T-helper 2 cell treated with Interferon-gamma antibody and Interleukin-4, amounts not matched to agents 5 μg/mL and 100 μg/mL, for 36 hours (primary cell): ENCODE results near the gene PIP5K1B.

Experiments
- DNase-seq: peaks from one replicate; pipeline ENCODE4 v3.0.0; 2021; ENCODE audit warnings: low spot score
- H3K27ac Mint-ChIP-seq: one replicate; pipeline ENCODE4 v1.8.0; 2021; ENCODE audit warnings: mild to moderate bottlenecking, mixed read lengths
- H3K27me3 Mint-ChIP-seq: one replicate; pipeline ENCODE4 v1.8.0; 2021; ENCODE audit warnings: low read depth, mixed read lengths
- H3K36me3 Mint-ChIP-seq: one replicate; pipeline ENCODE4 v1.8.0; 2021; ENCODE audit warnings: low read depth, mixed read lengths
- H3K4me1 Mint-ChIP-seq: one replicate; pipeline ENCODE4 v1.8.0; 2021; ENCODE audit warnings: low read depth, mixed read lengths
- H3K4me3 Mint-ChIP-seq: one replicate; pipeline ENCODE4 v1.8.0; 2022; ENCODE audit warnings: mild to moderate bottlenecking, moderate library complexity, mixed read lengths
- H3K9me3 Mint-ChIP-seq: one replicate; pipeline ENCODE4 v1.8.0; 2021; ENCODE audit warnings: mixed read lengths

PIP5K1B gene

DNA sequence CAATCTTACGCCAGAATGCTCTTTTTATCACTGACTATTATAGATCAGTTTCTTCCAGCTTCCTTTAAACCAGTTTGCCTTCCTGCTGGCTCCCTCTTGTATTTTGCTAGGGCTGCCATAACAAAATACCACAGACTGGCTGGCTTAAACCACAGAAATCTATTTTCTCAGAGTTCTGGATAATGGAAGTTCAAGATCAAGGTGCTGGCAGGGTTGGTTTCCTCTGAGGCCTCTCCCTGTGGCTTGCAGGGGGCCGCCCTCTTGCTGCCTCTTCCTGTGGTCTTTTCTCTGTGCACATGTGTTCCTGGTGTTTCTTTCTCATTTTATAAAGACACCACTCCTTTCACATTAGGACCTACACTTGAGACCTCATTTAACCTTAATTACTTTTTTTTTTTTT lies 323.7 kb downstream of the PIP5K1B start:
- peaks cover 57% of the 10 kb centered on the region for H3K4me1 Mint-ChIP-seq
- peaks cover 12% of the 10 kb centered on the region for H3K36me3 Mint-ChIP-seq
- no peaks in the 10 kb centered on the region for H3K27me3 Mint-ChIP-seq
- peak overlapping the region; percentile 64 for H3K27ac Mint-ChIP-seq
- H3K9me3 Mint-ChIP-seq = peaks cover 11% of the 10 kb centered on the region
- peak; percentile 43 for DNase-seq
- H3K4me3 Mint-ChIP-seq = peak overlapping the region; percentile 34

DNA sequence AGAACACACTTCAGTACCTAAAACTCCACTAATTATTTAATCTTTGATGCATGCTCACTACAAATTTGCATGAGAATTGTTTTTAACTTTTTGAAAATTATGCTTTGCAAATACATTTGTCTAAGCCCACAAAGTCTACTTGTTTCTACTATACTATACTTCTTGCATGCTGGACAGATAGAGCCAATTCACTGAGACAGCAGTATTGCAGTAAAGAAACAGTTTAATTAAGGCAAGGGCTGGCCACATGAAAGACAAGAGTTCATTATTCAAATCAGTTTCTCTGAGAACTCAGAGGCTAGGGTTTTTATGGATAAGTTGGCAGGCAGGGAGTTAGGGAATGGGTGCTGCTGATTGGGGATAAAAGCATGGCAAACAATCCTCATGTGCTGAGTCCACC lies 324.5 kb downstream of the PIP5K1B start:
- H3K4me3 Mint-ChIP-seq = peak overlapping the region; percentile 34
- DNase-seq = no peak
- no peaks in the 10 kb centered on the region for H3K27me3 Mint-ChIP-seq
- peaks cover 12% of the 10 kb centered on the region for H3K36me3 Mint-ChIP-seq
- H3K4me1 Mint-ChIP-seq = peaks cover 52% of the 10 kb centered on the region
- H3K27ac Mint-ChIP-seq = no peak overlapping the region
- H3K9me3 Mint-ChIP-seq = peaks cover 11% of the 10 kb centered on the region

DNA sequence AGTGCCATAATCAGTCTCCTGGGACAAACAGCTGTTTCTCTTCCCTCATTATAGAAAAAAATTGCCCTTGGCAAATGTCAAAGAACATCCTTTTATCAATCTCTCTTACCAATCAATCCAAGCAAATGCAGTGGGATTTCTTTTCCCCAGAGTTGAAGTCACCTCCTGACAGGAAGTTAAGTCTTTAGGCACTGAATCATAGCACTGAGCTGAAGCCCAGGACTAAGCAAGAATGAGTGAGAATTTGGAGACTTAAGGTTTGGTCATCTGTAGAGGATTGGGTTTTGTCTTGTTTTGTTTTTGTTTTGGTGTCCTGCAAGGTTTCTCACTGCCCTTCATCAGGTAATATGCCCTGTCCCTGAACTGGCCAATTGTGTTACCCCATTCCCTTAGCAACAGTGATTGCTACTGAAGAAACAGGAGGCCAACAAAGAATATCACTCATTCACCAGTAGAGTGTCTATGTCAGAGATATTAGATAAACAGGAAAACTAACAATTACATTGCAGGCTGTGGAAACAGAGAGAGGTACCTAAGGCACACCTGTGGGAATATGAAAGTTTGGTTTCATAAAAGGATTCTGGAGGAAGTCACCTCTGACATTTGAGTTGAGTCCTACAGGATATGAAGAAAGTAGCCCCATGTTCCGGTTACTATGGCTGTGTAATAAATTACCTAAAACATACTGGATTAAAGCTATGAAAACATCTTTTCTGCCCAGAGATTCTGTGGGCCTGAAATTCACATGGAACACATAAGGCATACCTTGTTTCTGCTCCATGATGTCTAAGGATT lies 326.0 kb downstream of the PIP5K1B start:
- H3K27ac Mint-ChIP-seq = no peak overlapping the region
- H3K36me3 Mint-ChIP-seq = peaks cover 12% of the 10 kb centered on the region
- no peak for DNase-seq
- H3K4me3 Mint-ChIP-seq = no peak overlapping the region
- no peaks in the 10 kb centered on the region for H3K27me3 Mint-ChIP-seq
- H3K4me1 Mint-ChIP-seq = peaks cover 53% of the 10 kb centered on the region
- peaks cover 11% of the 10 kb centered on the region for H3K9me3 Mint-ChIP-seq

DNA sequence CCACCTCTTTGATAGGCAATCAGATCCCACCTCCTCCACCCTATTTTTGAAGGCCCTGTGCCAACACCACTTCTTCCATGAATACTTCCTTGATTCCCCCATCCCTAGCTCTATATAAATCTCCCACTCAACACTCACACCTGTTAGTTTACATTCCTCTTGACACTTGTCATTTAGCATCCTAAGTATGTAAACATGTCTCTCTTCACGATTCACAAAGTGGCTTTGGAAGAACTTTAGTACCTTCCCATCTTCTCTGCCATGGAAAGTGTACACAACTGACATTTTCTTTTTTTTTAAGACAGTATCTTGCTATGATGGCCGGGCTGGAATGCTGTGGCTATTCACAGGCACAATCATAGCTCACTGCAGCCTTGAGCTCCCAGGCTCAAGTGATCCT lies 329.0 kb downstream of the PIP5K1B start:
- H3K36me3 Mint-ChIP-seq = peaks cover 17% of the 10 kb centered on the region
- H3K27ac Mint-ChIP-seq = no peak overlapping the region
- no peak overlapping the region for H3K4me3 Mint-ChIP-seq
- no peak for DNase-seq
- H3K9me3 Mint-ChIP-seq = peaks cover 11% of the 10 kb centered on the region
- H3K27me3 Mint-ChIP-seq = no peaks in the 10 kb centered on the region
- H3K4me1 Mint-ChIP-seq = peaks cover 43% of the 10 kb centered on the region

DNA sequence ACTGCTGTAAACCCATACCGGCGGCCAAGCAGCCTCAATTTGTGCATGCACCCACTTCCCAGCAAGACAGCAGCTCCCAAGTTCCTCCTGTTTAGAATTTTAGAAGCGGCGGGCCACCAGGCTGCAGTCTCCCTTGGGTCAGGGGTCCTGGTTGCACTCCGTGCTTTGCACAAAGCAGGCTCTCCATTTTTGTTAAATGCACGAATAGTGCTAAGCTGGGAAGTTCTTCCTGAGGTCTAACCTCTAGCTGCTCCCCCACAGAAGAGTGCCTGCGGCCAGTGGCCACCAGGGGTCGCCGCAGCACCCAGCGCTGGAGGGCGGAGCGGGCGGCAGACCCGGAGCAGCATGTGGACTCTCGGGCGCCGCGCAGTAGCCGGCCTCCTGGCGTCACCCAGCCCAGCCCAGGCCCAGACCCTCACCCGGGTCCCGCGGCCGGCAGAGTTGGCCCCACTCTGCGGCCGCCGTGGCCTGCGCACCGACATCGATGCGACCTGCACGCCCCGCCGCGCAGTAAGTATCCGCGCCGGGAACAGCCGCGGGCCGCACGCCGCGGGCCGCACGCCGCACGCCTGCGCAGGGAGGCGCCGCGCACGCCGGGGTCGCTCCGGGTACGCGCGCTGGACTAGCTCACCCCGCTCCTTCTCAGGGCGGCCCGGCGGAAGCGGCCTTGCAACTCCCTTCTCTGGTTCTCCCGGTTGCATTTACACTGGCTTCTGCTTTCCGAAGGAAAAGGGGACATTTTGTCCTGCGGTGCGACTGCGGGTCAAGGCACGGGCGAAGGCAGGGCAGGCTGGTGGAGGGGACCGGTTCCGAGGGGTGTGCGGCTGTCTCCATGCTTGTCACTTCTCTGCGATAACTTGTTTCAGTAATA lies 330.6 kb downstream of the PIP5K1B start, which contains the start of gene FXN:
FXN (plus strand) TSS at position 315 of the 871 bp plus-strand sequence; CDS start at position 346, 31 bp downstream.
- H3K4me1 Mint-ChIP-seq = peaks cover 32% of the 10 kb centered on the region
- peak within 1 kb of the TSS; percentile 95 for H3K4me3 Mint-ChIP-seq
- H3K27ac Mint-ChIP-seq = peak within 1 kb of the TSS; percentile 87

DNA sequence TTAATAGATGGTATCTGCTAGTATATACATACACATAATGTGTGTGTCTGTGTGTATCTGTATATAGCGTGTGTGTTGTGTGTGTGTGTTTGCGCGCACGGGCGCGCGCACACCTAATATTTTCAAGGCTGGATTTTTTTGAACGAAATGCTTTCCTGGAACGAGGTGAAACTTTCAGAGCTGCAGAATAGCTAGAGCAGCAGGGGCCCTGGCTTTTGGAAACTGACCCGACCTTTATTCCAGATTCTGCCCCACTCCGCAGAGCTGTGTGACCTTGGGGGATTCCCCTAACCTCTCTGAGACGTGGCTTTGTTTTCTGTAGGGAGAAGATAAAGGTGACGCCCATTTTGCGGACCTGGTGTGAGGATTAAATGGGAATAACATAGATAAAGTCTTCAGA lies 331.3 kb downstream of the PIP5K1B start:
- DNase-seq = peak; percentile 32
- H3K27me3 Mint-ChIP-seq = no peaks in the 10 kb centered on the region
- H3K9me3 Mint-ChIP-seq = no peaks in the 10 kb centered on the region
- H3K4me1 Mint-ChIP-seq = peaks cover 26% of the 10 kb centered on the region
- peak overlapping the region; percentile 95 for H3K4me3 Mint-ChIP-seq
- H3K36me3 Mint-ChIP-seq = peaks cover 8% of the 10 kb centered on the region
- H3K27ac Mint-ChIP-seq = peak overlapping the region; percentile 87

More for the DNA sequence above, 330.6 kb downstream of the PIP5K1B start, which contains the start of gene FXN:
- no peaks in the 10 kb centered on the region for H3K27me3 Mint-ChIP-seq
- DNase-seq = peak; percentile 81
- no peaks in the 10 kb centered on the region for H3K9me3 Mint-ChIP-seq
- H3K36me3 Mint-ChIP-seq = peaks cover 6% of the 10 kb centered on the region

DNA sequence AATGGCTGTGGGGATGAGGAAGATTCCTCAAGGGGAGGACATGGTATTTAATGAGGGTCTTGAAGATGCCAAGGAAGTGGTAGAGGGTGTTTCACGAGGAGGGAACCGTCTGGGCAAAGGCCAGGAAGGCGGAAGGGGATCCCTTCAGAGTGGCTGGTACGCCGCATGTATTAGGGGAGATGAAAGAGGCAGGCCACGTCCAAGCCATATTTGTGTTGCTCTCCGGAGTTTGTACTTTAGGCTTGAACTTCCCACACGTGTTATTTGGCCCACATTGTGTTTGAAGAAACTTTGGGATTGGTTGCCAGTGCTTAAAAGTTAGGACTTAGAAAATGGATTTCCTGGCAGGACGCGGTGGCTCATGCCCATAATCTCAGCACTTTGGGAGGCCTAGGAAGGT lies 331.8 kb downstream of the PIP5K1B start:
- H3K4me3 Mint-ChIP-seq = peak overlapping the region; percentile 95
- H3K36me3 Mint-ChIP-seq = peaks cover 8% of the 10 kb centered on the region
- no peak for DNase-seq
- H3K27ac Mint-ChIP-seq = peak overlapping the region; percentile 87
- H3K27me3 Mint-ChIP-seq = no peaks in the 10 kb centered on the region
- H3K9me3 Mint-ChIP-seq = no peaks in the 10 kb centered on the region
- H3K4me1 Mint-ChIP-seq = peaks cover 25% of the 10 kb centered on the region

DNA sequence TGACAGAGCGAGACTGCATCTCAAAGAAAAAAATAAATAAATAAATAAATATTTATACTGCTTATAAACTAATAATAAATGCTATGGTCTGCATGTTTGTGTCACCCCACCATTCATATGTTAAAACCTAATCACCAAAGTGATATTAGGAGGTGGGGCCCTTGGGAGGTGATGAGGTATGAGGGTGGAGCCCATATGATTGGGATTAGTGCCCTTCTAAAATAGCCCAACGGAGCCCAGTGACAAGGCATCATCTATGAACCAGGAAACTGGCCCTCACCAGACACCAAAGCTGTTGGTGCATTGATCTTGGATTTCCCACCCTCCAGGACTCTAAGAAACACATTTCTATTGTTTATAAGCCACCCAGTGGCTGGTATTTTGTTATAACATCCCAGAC lies 335.6 kb downstream of the PIP5K1B start:
- no peak for DNase-seq
- Mint-ChIP-seq H3K27me3 (no peaks in the 10 kb centered on the region), H3K36me3 (peaks cover 15% of the 10 kb centered on the region), H3K4me3 (no peak overlapping the region), H3K27ac (no peak overlapping the region), H3K9me3 (no peaks in the 10 kb centered on the region), H3K4me1 (peaks cover 32% of the 10 kb centered on the region)

DNA sequence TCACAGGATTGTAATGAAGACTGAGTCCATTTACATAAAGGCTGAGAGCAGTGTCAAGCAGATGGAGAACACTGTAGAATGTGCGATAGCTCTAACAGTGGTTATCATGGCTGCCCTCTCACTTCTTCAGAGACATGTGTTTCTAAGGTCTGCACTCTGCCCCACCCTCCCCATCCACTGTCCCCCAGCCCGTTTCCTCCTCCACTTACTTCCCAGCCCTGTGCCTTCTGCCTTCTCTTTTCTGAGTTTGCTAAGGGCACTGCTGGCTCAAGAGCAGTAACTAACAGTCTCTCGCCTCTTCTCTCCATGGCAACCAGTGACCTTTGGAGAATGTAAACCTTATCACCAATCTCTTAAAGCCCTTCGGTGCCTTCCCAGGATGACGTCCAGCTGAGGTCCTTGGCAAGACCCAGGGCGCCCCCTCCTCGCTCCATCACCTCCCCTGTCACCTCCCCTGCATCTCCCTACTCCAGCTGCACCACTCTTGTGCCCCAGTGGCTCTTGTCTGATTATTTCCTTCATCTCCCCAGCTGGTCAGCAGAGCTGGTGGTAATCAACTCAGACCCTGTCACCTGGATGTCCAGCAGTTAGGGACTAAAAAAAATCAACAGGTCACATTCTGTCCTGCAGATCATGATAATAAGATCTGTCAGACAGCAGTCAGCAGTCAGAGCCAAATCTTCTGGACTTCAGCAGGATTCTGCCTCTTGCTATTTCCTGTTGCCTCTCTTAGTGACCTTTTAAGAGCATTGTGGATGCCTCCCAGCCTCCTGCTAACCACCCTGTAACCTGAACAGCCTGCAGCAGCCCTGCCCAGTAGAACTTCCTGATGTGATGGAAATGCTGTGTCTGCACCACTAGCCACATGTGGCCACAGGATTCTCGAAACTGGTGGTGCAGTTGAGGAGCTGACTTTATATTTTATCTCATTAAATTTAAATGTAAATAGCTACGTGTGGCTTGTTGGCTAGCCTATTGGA lies 339.5 kb downstream of the PIP5K1B start:
- Mint-ChIP-seq H3K4me3 (peak overlapping the region; percentile 55), H3K9me3 (no peaks in the 10 kb centered on the region), H3K27me3 (no peaks in the 10 kb centered on the region), H3K27ac (peak overlapping the region; percentile 64), H3K36me3 (peaks cover 27% of the 10 kb centered on the region), H3K4me1 (peaks cover 28% of the 10 kb centered on the region)
- peak; percentile 28 for DNase-seq

DNA sequence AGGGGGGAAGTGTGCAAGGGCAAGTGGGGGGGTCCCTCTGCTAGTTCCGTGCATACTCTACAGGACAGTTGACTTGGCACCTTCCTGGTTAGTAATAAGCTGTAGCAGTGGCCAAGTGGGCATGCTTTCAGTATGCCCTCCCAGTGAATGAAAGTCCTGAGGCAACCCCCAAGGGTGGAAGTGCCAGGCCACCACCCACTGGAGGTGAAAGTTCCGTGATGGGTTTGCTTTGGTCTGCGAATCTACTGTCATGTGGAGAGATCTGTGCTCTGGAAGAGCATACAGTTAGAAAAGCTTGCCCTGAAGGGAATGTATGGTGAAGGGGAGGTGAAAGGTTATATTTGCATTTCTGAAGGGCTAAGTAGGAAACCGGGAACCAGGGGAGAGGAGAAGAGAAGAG lies 340.8 kb downstream of the PIP5K1B start:
- Mint-ChIP-seq H3K4me1 (peaks cover 28% of the 10 kb centered on the region), H3K9me3 (no peaks in the 10 kb centered on the region), H3K36me3 (peaks cover 28% of the 10 kb centered on the region), H3K27me3 (no peaks in the 10 kb centered on the region), H3K27ac (no peak overlapping the region), H3K4me3 (no peak overlapping the region)
- DNase-seq = no peak

DNA sequence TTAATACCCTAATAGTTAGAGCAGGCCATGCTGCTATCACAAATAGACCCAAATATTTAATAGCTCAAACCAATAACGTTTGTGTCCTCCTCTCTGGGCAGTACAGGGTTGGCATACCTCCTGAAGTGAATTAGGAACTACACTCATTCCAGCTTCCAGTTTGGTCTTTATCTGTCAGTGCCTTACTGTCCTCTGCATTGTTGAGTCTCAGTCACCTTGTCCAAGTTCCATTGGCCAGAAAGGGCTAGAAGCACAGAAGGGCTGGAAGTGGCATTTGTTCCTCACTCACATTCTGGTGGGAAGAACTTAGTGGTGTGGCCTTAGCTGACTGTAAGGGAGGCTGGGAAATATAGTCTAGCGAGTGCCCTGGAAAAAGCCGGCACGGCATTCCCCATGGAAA lies 341.7 kb downstream of the PIP5K1B start:
- DNase-seq = no peak
- Mint-ChIP-seq H3K27me3 (no peaks in the 10 kb centered on the region), H3K27ac (no peak overlapping the region), H3K36me3 (peaks cover 26% of the 10 kb centered on the region), H3K9me3 (no peaks in the 10 kb centered on the region), H3K4me1 (peaks cover 28% of the 10 kb centered on the region), H3K4me3 (no peak overlapping the region)

DNA sequence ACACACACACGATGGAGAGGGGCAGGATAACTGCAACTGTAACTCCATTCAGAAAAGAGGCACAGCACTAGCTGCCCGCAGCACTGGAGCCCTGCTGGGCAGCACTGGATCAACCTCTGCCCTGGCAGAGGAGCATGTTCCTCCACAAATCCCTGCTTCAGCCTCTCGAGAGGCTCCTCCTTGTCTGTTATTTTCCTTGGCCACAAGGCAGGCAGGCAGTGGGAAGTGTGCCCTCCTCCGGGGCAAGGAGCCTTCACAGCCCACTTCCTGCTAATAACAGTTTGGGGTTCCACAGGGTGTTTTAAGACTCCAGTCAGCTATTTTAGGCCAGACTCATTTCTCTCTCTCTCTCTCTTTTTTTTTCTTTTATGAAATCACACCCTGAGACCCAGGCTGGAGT lies 342.3 kb downstream of the PIP5K1B start:
- Mint-ChIP-seq H3K9me3 (no peaks in the 10 kb centered on the region), H3K4me3 (no peak overlapping the region), H3K36me3 (peaks cover 26% of the 10 kb centered on the region), H3K27me3 (no peaks in the 10 kb centered on the region), H3K27ac (peak overlapping the region; percentile 18), H3K4me1 (peaks cover 28% of the 10 kb centered on the region)
- DNase-seq = no peak

DNA sequence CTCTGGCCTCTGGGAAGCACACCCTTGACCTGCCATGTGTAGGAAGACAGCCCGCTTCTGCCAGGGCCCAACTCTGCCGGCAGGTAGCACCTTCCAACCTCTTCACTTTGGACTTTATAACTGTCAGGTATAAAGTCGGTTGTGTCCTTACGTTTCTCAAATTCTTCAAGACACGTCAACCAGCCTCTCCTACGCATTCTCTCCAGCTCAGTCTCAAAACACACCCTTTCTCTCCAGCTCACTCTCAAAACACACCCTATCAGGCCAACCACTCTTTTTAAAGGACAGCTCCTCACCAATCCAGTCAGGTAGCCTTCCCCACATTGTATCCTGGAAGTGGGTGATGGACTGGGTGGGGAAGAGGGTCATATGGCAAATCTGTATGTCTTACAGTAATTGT lies 344.1 kb downstream of the PIP5K1B start:
- Mint-ChIP-seq H3K36me3 (peaks cover 27% of the 10 kb centered on the region), H3K27ac (no peak overlapping the region), H3K27me3 (no peaks in the 10 kb centered on the region), H3K9me3 (no peaks in the 10 kb centered on the region), H3K4me1 (peaks cover 18% of the 10 kb centered on the region), H3K4me3 (no peak overlapping the region)
- no peak for DNase-seq
